ENCODE results near the gene PPFIA4. TPM values are rescaled to one million over a fixed set of nuclear protein-coding genes. Genes with fewer than 3 reads are reported as not detected.

PPFIA4 gene
- total RNA-seq, 1 donor from 2014 or later, result 2.6 TPM

- Mint-ChIP-seq H3K36me3 (ENCODE audit: low read depth) (no peaks in the 10 kb centered on the region), H3K27me3 (ENCODE audit: low read depth) (peaks cover 56% of the 10 kb centered on the region), H3K4me3 (no peak overlapping the region), H3K27ac (ENCODE audit: unreplicated experiment) (no peak overlapping the region), H3K9me3 (no peaks in the 10 kb centered on the region), H3K4me1 (no peaks in the 10 kb centered on the region)
- TF ChIP-seq CTCF (conservative IDR thresholded peaks at IDR 0.05), result no peak
- DNase-seq (ENCODE audit: low read depth, low spot score), result no peak
Measured at GRCh38 chr1:202987255-202987654, 39.0 kb upstream of the PPFIA4 start.

GRCh38 chr1:202987922-202988583, 38.2 kb upstream of the PPFIA4 start:
- H3K27ac Mint-ChIP-seq (ENCODE audit: unreplicated experiment), result no peak overlapping the region
- DNase-seq (ENCODE audit: low read depth, low spot score), result no peak
- H3K9me3 Mint-ChIP-seq, result no peaks in the 10 kb centered on the region
- TF ChIP-seq CTCF (conservative IDR thresholded peaks at IDR 0.05), result no peak
- no peaks in the 10 kb centered on the region for H3K4me1 Mint-ChIP-seq
- no peak overlapping the region for H3K4me3 Mint-ChIP-seq
- peaks cover 59% of the 10 kb centered on the region for H3K27me3 Mint-ChIP-seq (ENCODE audit: low read depth)
- no peaks in the 10 kb centered on the region for H3K36me3 Mint-ChIP-seq (ENCODE audit: low read depth)

- Mint-ChIP-seq H3K36me3 (ENCODE audit: low read depth) (no peaks in the 10 kb centered on the region), H3K9me3 (no peaks in the 10 kb centered on the region)
Measured at GRCh38 chr1:202989879-202990278, 36.4 kb upstream of the PPFIA4 start.

GRCh38 chr1:202991112-202991511, 35.2 kb upstream of the PPFIA4 start:
- no peak for TF ChIP-seq CTCF (conservative IDR thresholded peaks at IDR 0.05)
- H3K9me3 Mint-ChIP-seq, result no peaks in the 10 kb centered on the region
- no peak for DNase-seq (ENCODE audit: low read depth, low spot score)
- peaks cover 79% of the 10 kb centered on the region for H3K27me3 Mint-ChIP-seq (ENCODE audit: low read depth)
- H3K27ac Mint-ChIP-seq (ENCODE audit: unreplicated experiment), result no peak overlapping the region
- no peaks in the 10 kb centered on the region for H3K4me1 Mint-ChIP-seq
- H3K36me3 Mint-ChIP-seq (ENCODE audit: low read depth), result no peaks in the 10 kb centered on the region
- no peak overlapping the region for H3K4me3 Mint-ChIP-seq

More at GRCh38 chr1:202989879-202990278, 36.4 kb upstream of the PPFIA4 start:
- Mint-ChIP-seq H3K4me3 (no peak overlapping the region), H3K27me3 (ENCODE audit: low read depth) (peaks cover 74% of the 10 kb centered on the region), H3K27ac (ENCODE audit: unreplicated experiment) (no peak overlapping the region), H3K4me1 (no peaks in the 10 kb centered on the region)
- DNase-seq (ENCODE audit: low read depth, low spot score), result no peak
- TF ChIP-seq CTCF (conservative IDR thresholded peaks at IDR 0.05), result no peak

- Mint-ChIP-seq H3K4me1 (no peaks in the 10 kb centered on the region), H3K27ac (ENCODE audit: unreplicated experiment) (no peak overlapping the region), H3K9me3 (no peaks in the 10 kb centered on the region), H3K36me3 (ENCODE audit: low read depth) (no peaks in the 10 kb centered on the region), H3K27me3 (ENCODE audit: low read depth) (peaks cover 99% of the 10 kb centered on the region), H3K4me3 (no peak overlapping the region)
- DNase-seq (ENCODE audit: low read depth, low spot score), result no peak
- TF ChIP-seq CTCF (conservative IDR thresholded peaks at IDR 0.05), result no peak
Measured at GRCh38 chr1:202994756-202995155, 31.5 kb upstream of the PPFIA4 start.

All from neural crest cell (in vitro differentiated cells).